HepG2 (cell line): ENCODE measurements around the gene CAMK2A. TPM values are rescaled to one million over a fixed set of nuclear protein-coding genes. Genes with fewer than 3 reads are reported as not detected.

Experiments
- ATAC-seq: fragments of 200-7000 bp; cut with Tn5 transposase; 3 replicates; pipeline ENCODE4 v1.9.1; 2020; ENCODE audit warnings: mild to moderate bottlenecking, moderate library complexity
- BruUV-seq: library from RNA; stranded (reverse); fragments of 400-500 nt; replicated peaks from 2 replicates; lab custom pipeline; 2021; lab: Mats Ljungman, UMichigan
- CTCF ChIA-PET: fragments of 300-600 bp; formaldehyde crosslinking; extraction: SDS; loops from one replicate; lab custom pipeline; 2021; ENCODE audit warnings: low total read pairs, inconsistent platforms, low intra/inter-chr PET ratio; lab: Yijun Ruan, JAX
- POLR2A ChIA-PET: fragments of 350-600 bp; sonication (Branson Sonifier 250); formaldehyde crosslinking; loops from one replicate; lab custom pipeline; 2020; ENCODE audit warnings: antibody characterized with exemption, inconsistent platforms; lab: Yijun Ruan, JAX
- DNase-seq: peaks from one replicate; pipeline ENCODE4 v3.0.0-alpha.2; 2015; ENCODE audit warnings: low spot score
- FAIRE-seq: peaks from 3 replicates; lab custom pipeline; 2011; peaks lifted over from hg19 to GRCh38; lab: Jason Lieb, UNC
- H2AFZ ChIP-seq: one replicate; pipeline ENCODE4 v1.6.1; 2011; ENCODE audit warnings: low read length, inconsistent platforms
- H3K27ac ChIP-seq: fragments of 300-600 bp; 3 replicates; pipeline ENCODE4 v1.8.0; 2011; ENCODE audit warnings: mixed run types, mild to moderate bottlenecking, mixed read lengths, low read length, inconsistent platforms; ENCODE audit not compliant: insufficient read depth; ENCODE audit errors: extremely low read length
- H3K27me3 ChIP-seq, 2 experiments: fragments of 200-600 bp in 1 of 2; 2 replicates in 1 of 2; 3 replicates in 1 of 2; pipeline versions ENCODE4 v1.6.0 to v1.8.0; 2011; ENCODE audit warnings: low read length in 2 of 2, mild to moderate bottlenecking in 2 of 2, moderate library complexity in 2 of 2, inconsistent platforms in 1 of 2; ENCODE audit not compliant: insufficient read depth in 2 of 2, control insufficient read depth in 1 of 2
- H3K36me3 ChIP-seq, 2 experiments: fragments of 200-600 bp in 1 of 2; replicated peaks in 1 of 2; 2 replicates in 1 of 2; 3 replicates in 1 of 2; pipeline versions ENCODE4 v1.5.1 to v1.8.0; 2011; ENCODE audit warnings: low read length in 2 of 2, inconsistent platforms in 1 of 2; ENCODE audit not compliant: insufficient read depth in 2 of 2, control insufficient read depth in 1 of 2
- H3K4me1 ChIP-seq: 2 replicates; pipeline ENCODE4 v1.5.1; 2012; ENCODE audit warnings: low read length, inconsistent platforms; ENCODE audit not compliant: insufficient read depth
- H3K4me2 ChIP-seq: 2 replicates; pipeline ENCODE4 v1.6.0; 2011; ENCODE audit warnings: low read depth, low read length, inconsistent platforms
- H3K4me3 ChIP-seq, 3 experiments: fragments of 200-600 bp in 1 of 3; sonication (generic), shearing (Covaris generic) in 1 of 3; replicated peaks in 1 of 3; 2 replicates each; pipeline ENCODE4 v1.5.1; 2011 to 2016; ENCODE audit warnings: low read length in 3 of 3, inconsistent platforms in 2 of 3, low read depth in 2 of 3, mild to moderate bottlenecking in 2 of 3, control low read depth in 1 of 3, mixed read lengths in 1 of 3; ENCODE audit not compliant: insufficient read depth in 1 of 3
- H3K79me2 ChIP-seq: one replicate; pipeline ENCODE4 v1.6.1; 2011; ENCODE audit warnings: low read length, inconsistent platforms; ENCODE audit not compliant: insufficient read depth
- H3K9ac ChIP-seq: 2 replicates; pipeline ENCODE4 v1.6.0; 2011; ENCODE audit warnings: mild to moderate bottlenecking, low read depth, low read length, inconsistent platforms; ENCODE audit not compliant: insufficient read depth
- H3K9me3 ChIP-seq: 2 replicates; pipeline ENCODE4 v1.5.1; 2012; ENCODE audit warnings: mild to moderate bottlenecking, low read length
- H4K20me1 ChIP-seq: 2 replicates; pipeline ENCODE4 v1.6.0; 2011; ENCODE audit warnings: inconsistent platforms, mild to moderate bottlenecking, low read length, moderate library complexity; ENCODE audit not compliant: insufficient read depth
- FLYWCH1 ChIP-seq: sonication (generic); formaldehyde crosslinking; IDR thresholded peaks from 2 replicates; pipeline ENCODE4 v1.8.1; 2023; ENCODE audit warnings: mild to moderate bottlenecking, missing genetic modification reagents
- NKX3-1 ChIP-seq: sonication (generic); formaldehyde crosslinking; IDR thresholded peaks from 2 replicates; pipeline ENCODE4 v1.5.0; 2020; ENCODE audit warnings: missing genetic modification reagents
- TAF1 ChIP-seq: sonication (generic); formaldehyde crosslinking; IDR thresholded peaks from 2 replicates; pipeline ENCODE4 v1.4.0; 2020; ENCODE audit warnings: missing genetic modification reagents
- XRCC5 ChIP-seq: fragments of 200-400 bp; formaldehyde crosslinking; optimal IDR thresholded peaks from 2 replicates; pipeline ENCODE3; 2017; ENCODE audit warnings: mild to moderate bottlenecking, low read length
- ZFP36 ChIP-seq: fragments of 150-350 bp; IDR thresholded peaks from 2 replicates; pipeline ENCODE4 v1.6.1; 2018; ENCODE audit warnings: borderline replicate concordance, low read length, low read depth; ENCODE audit not compliant: partially characterized antibody
- ZNF180 ChIP-seq: sonication (generic); formaldehyde crosslinking; IDR thresholded peaks from 2 replicates; pipeline ENCODE4 v1.4.0; 2020; ENCODE audit warnings: low read depth, missing genetic modification reagents, borderline replicate concordance
- ZNF543 ChIP-seq: sonication (generic); formaldehyde crosslinking; IDR thresholded peaks from 2 replicates; pipeline ENCODE4 v1.4.0; 2020; ENCODE audit warnings: mild to moderate bottlenecking, missing genetic modification reagents
- ZNF678 ChIP-seq: sonication (generic); formaldehyde crosslinking; IDR thresholded peaks from 2 replicates; pipeline ENCODE4 v1.4.0; 2020; ENCODE audit warnings: mild to moderate bottlenecking, missing genetic modification reagents
- WGBS: methylation state at CpG from one replicate; pipeline ENCODE4 v1.1.6; 2017; ENCODE audit warnings: low lambda C conversion rate; 5-methylcytosine and 5-hydroxymethylcytosine counted together
- in situ Hi-C: cut with HindIII; loops from 2 replicates; pipeline ENCODE4 v1.10.0; 2017; ENCODE audit warnings: low pct_unique_long_range_greater_than_20kb; ENCODE audit not compliant: extremely low pct_ligation_motif_present
- intact Hi-C: fragments of 100-400 bp; cut with micrococcal nuclease; formaldehyde crosslinking; loops from one replicate; pipeline ENCODE4 v1.10.0; 2022; ENCODE audit not compliant: unreplicated experiment
- polyA plus RNA-seq, 8 experiments: library from polyadenylated mRNA; depleted of rRNA in 3 of 8; stranded (reverse) in 7 of 8; unstranded in 1 of 8; fragments of >200 nt; fragmentation: Illumina TruSeq in 4 of 8; extraction: Trizol in 4 of 8; gene quantifications; 2 replicates each; pipeline versions ENCODE4 v1.2.1 to v1.2.3, GENCODE V29; 2011 to 2016; ENCODE audit warnings: low read depth in 4 of 8, missing spikeins in 1 of 8, mixed read lengths in 1 of 8; ENCODE audit not compliant: insufficient read depth in 1 of 8
- total RNA-seq, 5 experiments: library from RNA; depleted of rRNA; stranded (reverse); fragments of >200 nt; fragmentation: Illumina TruSeq; extraction: Trizol; gene quantifications; 2 replicates each; pipeline ENCODE4 v1.2.3, GENCODE V29; 2016; ENCODE audit warnings: low read depth in 1 of 5
- TF ChIP-seq, protein P1 (sequence below): sonication (generic); formaldehyde crosslinking; IDR thresholded peaks from 2 replicates; pipeline ENCODE4 v1.8.0; 2022; ENCODE audit warnings: low read depth, missing genetic modification reagents
- TF ChIP-seq, protein P2 (sequence below): sonication (generic); formaldehyde crosslinking; IDR thresholded peaks from 2 replicates; pipeline ENCODE4 v1.4.0; 2020; ENCODE audit warnings: missing genetic modification reagents
- TF ChIP-seq, protein P3 (sequence below): sonication (generic); formaldehyde crosslinking; IDR thresholded peaks from 2 replicates; pipeline ENCODE4; 2020; ENCODE audit warnings: missing genetic modification reagents, mild to moderate bottlenecking, borderline replicate concordance
- TF ChIP-seq, protein P4 (sequence below): sonication (generic); formaldehyde crosslinking; IDR thresholded peaks from 2 replicates; pipeline ENCODE4 v1.5.0; 2020; ENCODE audit warnings: mild to moderate bottlenecking, missing genetic modification reagents

Gene CAMK2A
- total and polyA plus RNA-seq, 2 of the 13 experiments (the other 11 are each of a cell fraction or from before 2014, with no cell fraction given), result 0.11 TPM; not detected in 1

DNA sequence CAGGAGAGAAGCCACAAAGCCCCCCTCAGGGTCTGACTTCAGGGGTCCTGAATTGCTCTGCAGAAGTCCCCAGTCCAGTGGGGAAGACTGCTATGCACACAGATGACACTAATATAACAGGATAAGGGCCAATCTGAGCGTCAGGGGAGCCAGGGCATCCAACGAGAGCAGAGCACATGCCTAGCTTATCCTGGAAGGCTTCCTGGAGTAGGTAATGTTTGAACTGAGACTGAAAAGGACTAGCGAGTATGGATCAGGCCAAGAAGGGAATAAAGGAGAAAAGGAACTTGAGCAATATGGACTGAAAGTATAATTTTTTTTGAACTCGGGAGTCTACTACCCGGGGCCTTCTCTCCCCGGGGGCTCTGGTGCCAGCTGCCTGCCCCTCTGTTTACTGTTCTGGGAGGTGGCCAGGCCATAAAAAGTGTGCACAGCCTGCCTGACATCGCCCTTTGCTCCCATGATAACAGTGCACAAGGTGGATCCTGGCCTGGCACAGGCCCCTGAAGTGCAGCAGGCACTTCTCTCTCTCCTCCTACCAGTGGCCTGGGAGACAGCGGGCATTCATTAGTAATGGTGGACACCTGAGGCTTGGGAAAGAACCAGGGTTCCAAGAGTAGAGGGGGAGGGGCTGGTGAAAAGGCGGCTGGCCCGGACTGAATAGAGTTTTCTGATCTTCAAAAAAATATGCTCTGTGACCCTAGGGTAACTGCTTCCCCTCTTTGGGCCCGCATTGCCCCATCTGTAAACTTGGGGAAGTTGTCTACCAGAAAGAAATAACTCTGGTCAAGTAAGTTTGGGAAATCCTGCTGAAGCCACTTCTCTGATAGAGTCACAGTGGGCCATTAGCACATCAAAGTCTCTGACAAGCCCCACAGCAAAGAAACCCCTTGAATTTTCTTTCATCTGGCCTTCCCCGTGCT lies 104.3 kb downstream of the CAMK2A start:
- Histone ChIP-seq H3K4me3 (peak overlapping the region in 1 of 3 experiments; percentile 10; a peak in 1 of 6 replicates), H2AFZ (no peak overlapping the region), H4K20me1 (no peaks in the 10 kb centered on the region), H3K9me3 (no peaks in the 10 kb centered on the region), H3K4me2 (peak overlapping the region; percentile 52), H3K36me3 (no peaks in the 10 kb centered on the region), H3K27me3 (peaks cover 4 to 5% of the 10 kb centered on the region in 2 experiments; a peak in 3 of 5 replicates), H3K9ac (no peak overlapping the region), H3K27ac (no peak overlapping the region), H3K4me1 (peaks cover 37% of the 10 kb centered on the region), H3K79me2 (no peaks in the 10 kb centered on the region)
- BruUV-seq, result no TSS peak
- in situ Hi-C loops, result no loop called here
- ChIA-PET POLR2A (no interaction called here), CTCF (interaction anchor here (1.2 kb wide), 1 partner anchor 56 kb away, joined by 4 read pairs; no protein-coding TSS in a partner anchor)
- DNase-seq, result peak; percentile 28
- WGBS, result 1% methylated on average over 12 of the region's 12 CpGs
- intact Hi-C loops, result no loop called here
- ATAC-seq, result peak; percentile 69
- no peak for FAIRE-seq
- no peak for TF ChIP-seq ZNF678
- TF ChIP-seq ZNF543 (CRISPR knock-in tag), result no peak
- TF ChIP-seq, protein P1, sequence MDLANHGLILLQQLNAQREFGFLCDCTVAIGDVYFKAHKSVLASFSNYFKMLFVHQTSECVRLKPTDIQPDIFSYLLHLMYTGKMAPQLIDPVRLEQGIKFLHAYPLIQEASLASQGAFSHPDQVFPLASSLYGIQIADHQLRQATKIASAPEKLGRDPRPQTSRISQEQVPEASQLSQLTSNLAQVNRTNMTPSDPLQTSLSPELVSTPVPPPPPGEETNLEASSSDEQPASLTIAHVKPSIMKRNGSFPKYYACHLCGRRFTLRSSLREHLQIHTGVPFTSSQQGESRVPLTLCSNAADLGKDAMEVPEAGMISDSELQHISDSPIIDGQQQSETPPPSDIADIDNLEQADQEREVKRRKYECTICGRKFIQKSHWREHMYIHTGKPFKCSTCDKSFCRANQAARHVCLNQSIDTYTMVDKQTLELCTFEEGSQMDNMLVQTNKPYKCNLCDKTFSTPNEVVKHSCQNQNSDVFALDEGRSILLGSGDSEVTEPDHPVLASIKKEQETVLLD, result no peak
- TF ChIP-seq, protein P2, sequence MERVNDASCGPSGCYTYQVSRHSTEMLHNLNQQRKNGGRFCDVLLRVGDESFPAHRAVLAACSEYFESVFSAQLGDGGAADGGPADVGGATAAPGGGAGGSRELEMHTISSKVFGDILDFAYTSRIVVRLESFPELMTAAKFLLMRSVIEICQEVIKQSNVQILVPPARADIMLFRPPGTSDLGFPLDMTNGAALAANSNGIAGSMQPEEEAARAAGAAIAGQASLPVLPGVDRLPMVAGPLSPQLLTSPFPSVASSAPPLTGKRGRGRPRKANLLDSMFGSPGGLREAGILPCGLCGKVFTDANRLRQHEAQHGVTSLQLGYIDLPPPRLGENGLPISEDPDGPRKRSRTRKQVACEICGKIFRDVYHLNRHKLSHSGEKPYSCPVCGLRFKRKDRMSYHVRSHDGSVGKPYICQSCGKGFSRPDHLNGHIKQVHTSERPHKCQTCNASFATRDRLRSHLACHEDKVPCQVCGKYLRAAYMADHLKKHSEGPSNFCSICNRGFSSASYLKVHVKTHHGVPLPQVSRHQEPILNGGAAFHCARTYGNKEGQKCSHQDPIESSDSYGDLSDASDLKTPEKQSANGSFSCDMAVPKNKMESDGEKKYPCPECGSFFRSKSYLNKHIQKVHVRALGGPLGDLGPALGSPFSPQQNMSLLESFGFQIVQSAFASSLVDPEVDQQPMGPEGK (CRISPR knock-in tag), result peak; percentile 54; the same call in 1 of the 2 replicates
- TF ChIP-seq, protein P3, sequence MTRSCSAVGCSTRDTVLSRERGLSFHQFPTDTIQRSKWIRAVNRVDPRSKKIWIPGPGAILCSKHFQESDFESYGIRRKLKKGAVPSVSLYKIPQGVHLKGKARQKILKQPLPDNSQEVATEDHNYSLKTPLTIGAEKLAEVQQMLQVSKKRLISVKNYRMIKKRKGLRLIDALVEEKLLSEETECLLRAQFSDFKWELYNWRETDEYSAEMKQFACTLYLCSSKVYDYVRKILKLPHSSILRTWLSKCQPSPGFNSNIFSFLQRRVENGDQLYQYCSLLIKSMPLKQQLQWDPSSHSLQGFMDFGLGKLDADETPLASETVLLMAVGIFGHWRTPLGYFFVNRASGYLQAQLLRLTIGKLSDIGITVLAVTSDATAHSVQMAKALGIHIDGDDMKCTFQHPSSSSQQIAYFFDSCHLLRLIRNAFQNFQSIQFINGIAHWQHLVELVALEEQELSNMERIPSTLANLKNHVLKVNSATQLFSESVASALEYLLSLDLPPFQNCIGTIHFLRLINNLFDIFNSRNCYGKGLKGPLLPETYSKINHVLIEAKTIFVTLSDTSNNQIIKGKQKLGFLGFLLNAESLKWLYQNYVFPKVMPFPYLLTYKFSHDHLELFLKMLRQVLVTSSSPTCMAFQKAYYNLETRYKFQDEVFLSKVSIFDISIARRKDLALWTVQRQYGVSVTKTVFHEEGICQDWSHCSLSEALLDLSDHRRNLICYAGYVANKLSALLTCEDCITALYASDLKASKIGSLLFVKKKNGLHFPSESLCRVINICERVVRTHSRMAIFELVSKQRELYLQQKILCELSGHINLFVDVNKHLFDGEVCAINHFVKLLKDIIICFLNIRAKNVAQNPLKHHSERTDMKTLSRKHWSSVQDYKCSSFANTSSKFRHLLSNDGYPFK (CRISPR knock-in tag), result no peak
- no peak for TF ChIP-seq TAF1
- TF ChIP-seq FLYWCH1, result no peak
- no peak for TF ChIP-seq ZNF180 (CRISPR knock-in tag)
- no peak for TF ChIP-seq XRCC5
- TF ChIP-seq, protein P4, sequence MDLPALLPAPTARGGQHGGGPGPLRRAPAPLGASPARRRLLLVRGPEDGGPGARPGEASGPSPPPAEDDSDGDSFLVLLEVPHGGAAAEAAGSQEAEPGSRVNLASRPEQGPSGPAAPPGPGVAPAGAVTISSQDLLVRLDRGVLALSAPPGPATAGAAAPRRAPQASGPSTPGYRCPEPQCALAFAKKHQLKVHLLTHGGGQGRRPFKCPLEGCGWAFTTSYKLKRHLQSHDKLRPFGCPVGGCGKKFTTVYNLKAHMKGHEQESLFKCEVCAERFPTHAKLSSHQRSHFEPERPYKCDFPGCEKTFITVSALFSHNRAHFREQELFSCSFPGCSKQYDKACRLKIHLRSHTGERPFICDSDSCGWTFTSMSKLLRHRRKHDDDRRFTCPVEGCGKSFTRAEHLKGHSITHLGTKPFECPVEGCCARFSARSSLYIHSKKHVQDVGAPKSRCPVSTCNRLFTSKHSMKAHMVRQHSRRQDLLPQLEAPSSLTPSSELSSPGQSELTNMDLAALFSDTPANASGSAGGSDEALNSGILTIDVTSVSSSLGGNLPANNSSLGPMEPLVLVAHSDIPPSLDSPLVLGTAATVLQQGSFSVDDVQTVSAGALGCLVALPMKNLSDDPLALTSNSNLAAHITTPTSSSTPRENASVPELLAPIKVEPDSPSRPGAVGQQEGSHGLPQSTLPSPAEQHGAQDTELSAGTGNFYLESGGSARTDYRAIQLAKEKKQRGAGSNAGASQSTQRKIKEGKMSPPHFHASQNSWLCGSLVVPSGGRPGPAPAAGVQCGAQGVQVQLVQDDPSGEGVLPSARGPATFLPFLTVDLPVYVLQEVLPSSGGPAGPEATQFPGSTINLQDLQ, result no peak
- TF ChIP-seq NKX3-1 (CRISPR knock-in tag), result no peak
- TF ChIP-seq ZFP36, result peak; percentile 64
